Esophagus squamous epithelium (tissue), 5 donors: ENCODE data around the gene CNNM1. TPM values are rescaled to one million over a fixed set of nuclear protein-coding genes. Genes with fewer than 3 reads are reported as not detected.

Experiments used
- DNase-seq: peaks from one replicate; lab custom pipeline; 2025; lab: John Stamatoyannopoulos, UW
- H3K27ac ChIP-seq, 4 donors: fragments of 200-600 bp; sonication (generic); one replicate each; pipeline ENCODE4 v1.5.1; 2016 to 2019; ENCODE audit warnings: mild to moderate bottlenecking in 1 of 4
- H3K27me3 ChIP-seq, 4 donors: fragments of 200-600 bp; sonication (generic); 1 replicate in 3 of 4; 2 replicates in 1 of 4; pipeline versions ENCODE4 v1.5.1 to v1.6.0; 2017 to 2021; ENCODE audit warnings: antibody characterized with exemption in 1 of 4
- H3K36me3 ChIP-seq, 3 donors: fragments of 200-600 bp; sonication (generic); one replicate each; pipeline ENCODE4 v1.5.1; 2016 to 2019
- H3K4me1 ChIP-seq, 3 donors: fragments of 200-600 bp; sonication (generic); one replicate each; pipeline ENCODE4 v1.5.1; 2017 to 2019
- H3K4me3 ChIP-seq, 4 donors: fragments of 200-600 bp; sonication (generic); 1 replicate in 3 of 4; 2 replicates in 1 of 4; pipeline ENCODE4 v1.5.1; 2016 to 2019; ENCODE audit warnings: mild to moderate bottlenecking in 2 of 4, moderate library complexity in 1 of 4
- H3K9me3 ChIP-seq, 3 donors: fragments of 200-600 bp; sonication (generic); one replicate each; pipeline ENCODE4 v1.5.1; 2016 to 2019
- CTCF ChIP-seq, 6 experiments: fragments of 450-650 bp in 4 of 6; fragments of 200-600 bp in 2 of 6; sonication (generic) in 2 of 6; IDR thresholded peaks; one replicate each; pipeline ENCODE4 v1.5.1; 2016 to 2019; ENCODE audit warnings: antibody characterized with exemption in 6 of 6, mild to moderate bottlenecking in 4 of 6, moderate library complexity in 4 of 6
- POLR2A ChIP-seq, 4 donors: fragments of 450-650 bp; IDR thresholded peaks; one replicate each; pipeline ENCODE4 v1.6.1; 2017; ENCODE audit warnings: antibody characterized with exemption in 4 of 4, mild to moderate bottlenecking in 4 of 4, moderate library complexity in 3 of 4
- WGBS, 2 donors: methylation state at CpG; one replicate each; pipeline ENCODE4 v1.1.5; 2018; 5-methylcytosine and 5-hydroxymethylcytosine counted together
- intact Hi-C: fragments of 100-400 bp; cut with DNase I; formaldehyde crosslinking; loops from one replicate; pipeline ENCODE4 v1.15.0; 2022
- total RNA-seq, 4 donors: library from RNA; depleted of rRNA; stranded (reverse); fragments of >200 nt; gene quantifications; one replicate each; pipeline ENCODE4 v1.1.0, GENCODE V29; 2016
- donor health status: DM: yes; HTN: yes; CAD: no.

The CNNM1 gene
- total RNA-seq, 4 donors from 2014 or later, result 1.8 to 2.7 (median 2.1) TPM

GRCh38 chr10:99395750-99396445 is 66.7 kb downstream of the CNNM1 start:
- Histone ChIP-seq H3K36me3 (peaks cover 0 to 61% (median 5%) of the 10 kb centered on the region in 3 donors), H3K9me3 (no peaks in the 10 kb centered on the region), H3K4me1 (peaks cover 0 to 24% (median 3%) of the 10 kb centered on the region in 3 donors), H3K4me3 (no peak overlapping the region), H3K27me3 (no peaks in the 10 kb centered on the region), H3K27ac (no peak overlapping the region)
- intact Hi-C loops, result loop anchor here (10.0 kb wide), 1 partner anchor 219 kb away; no protein-coding TSS in a partner anchor
- no peak for DNase-seq
- no peak for TF ChIP-seq CTCF (IDR thresholded peaks at IDR 0.05)
- TF ChIP-seq POLR2A (IDR thresholded peaks at IDR 0.05), result no peak
- WGBS, 2 donors, result 68 to 71% methylated on average over 2 of the region's 2 CpGs

- Histone ChIP-seq H3K36me3 (peaks cover 0 to 67% (median 6%) of the 10 kb centered on the region in 3 donors), H3K27me3 (no peaks in the 10 kb centered on the region), H3K9me3 (no peaks in the 10 kb centered on the region), H3K27ac (no peak overlapping the region), H3K4me3 (no peak overlapping the region), H3K4me1 (peaks cover 0 to 24% (median 3%) of the 10 kb centered on the region in 3 donors)
- TF ChIP-seq POLR2A (IDR thresholded peaks at IDR 0.05) (no peak), CTCF (IDR thresholded peaks at IDR 0.05) (no peak)
- DNase-seq, result no peak
- intact Hi-C loops, result loop anchor here (10.0 kb wide), 1 partner anchor 218 kb away; no protein-coding TSS in a partner anchor
- 89 to 93% methylated on average over 3 of the region's 3 CpGs for whole genome bisulfite sequencing, 2 donors
Observed at GRCh38 chr10:99396471-99396870, 67.3 kb downstream of the CNNM1 start.

- 96 to 98% methylated on average over 3 of the region's 3 CpGs for WGBS, 2 donors
- Histone ChIP-seq H3K36me3 (peaks cover 6 to 99% (median 25%) of the 10 kb centered on the region in 3 donors), H3K9me3 (no peaks in the 10 kb centered on the region), H3K27ac (no peak overlapping the region), H3K4me3 (no peak overlapping the region), H3K27me3 (no peaks in the 10 kb centered on the region), H3K4me1 (peaks cover 0 to 16% (median 0%) of the 10 kb centered on the region in 3 donors)
- no peak for DNase-seq
- intact Hi-C loops, result loop anchor here (10.0 kb wide), 1 partner anchor 215 kb away; no protein-coding TSS in a partner anchor
- no peak for TF ChIP-seq POLR2A (IDR thresholded peaks at IDR 0.05)
- TF ChIP-seq CTCF (IDR thresholded peaks at IDR 0.05), result no peak
Observed at GRCh38 chr10:99399664-99400063, 70.5 kb downstream of the CNNM1 start.

GRCh38 chr10:99403674-99404073 is 74.5 kb downstream of the CNNM1 start:
- Histone ChIP-seq H3K4me1 (no peaks in the 10 kb centered on the region), H3K27ac (no peak overlapping the region), H3K4me3 (no peak overlapping the region), H3K27me3 (no peaks in the 10 kb centered on the region), H3K36me3 (peaks cover 14 to 100% (median 35%) of the 10 kb centered on the region in 3 donors), H3K9me3 (no peaks in the 10 kb centered on the region)
- intact Hi-C loops, result no loop called here
- DNase-seq, result no peak
- TF ChIP-seq POLR2A (IDR thresholded peaks at IDR 0.05), result no peak
- TF ChIP-seq CTCF (IDR thresholded peaks at IDR 0.05), result no peak
- 56 to 64% methylated on average over 6 to 9 of the region's 9 CpGs for WGBS, 2 donors

- Histone ChIP-seq H3K4me3 (no peak overlapping the region), H3K27me3 (no peaks in the 10 kb centered on the region), H3K36me3 (peaks cover 14 to 100% (median 30%) of the 10 kb centered on the region in 3 donors), H3K27ac (peak overlapping the region in 2 of 4 donors; percentile 38 to 60), H3K4me1 (no peaks in the 10 kb centered on the region), H3K9me3 (no peaks in the 10 kb centered on the region)
- 93 to 100% methylated on average over 3 of the region's 3 CpGs for WGBS, 2 donors
- peak in 1 of 6 experiments; percentile 22 for TF ChIP-seq CTCF (IDR thresholded peaks at IDR 0.05)
- no peak for TF ChIP-seq POLR2A (IDR thresholded peaks at IDR 0.05)
- intact Hi-C loops, result no loop called here
- DNase-seq, result no peak
Observed at GRCh38 chr10:99406149-99406548, 77.0 kb downstream of the CNNM1 start.
